Panc1 (cell line): Measurements from ENCODE around the gene FAM234B. TPM values are rescaled to one million over a fixed set of nuclear protein-coding genes. Genes with fewer than 3 reads are reported as not detected.

ENCODE experiments used
- ATAC-seq: fragments of 200-7000 bp; cut with Tn5 transposase; 2 replicates; pipeline ENCODE4 v1.9.1; 2020; ENCODE audit warnings: mild to moderate bottlenecking, moderate library complexity
- BruUV-seq: library from RNA; stranded (reverse); fragments of 400-500 nt; replicated peaks from 2 replicates; lab custom pipeline; 2021; lab: Mats Ljungman, UMichigan
- CTCF ChIA-PET: fragments of 300-600 bp; sonication (Branson Sonifier 250); formaldehyde crosslinking; loops from one replicate; lab custom pipeline; 2022; ENCODE audit warnings: antibody characterized with exemption; lab: Charles Lee
- POLR2A ChIA-PET: fragments of 300-600 bp; sonication (Branson Sonifier 250); formaldehyde crosslinking; loops from one replicate; lab custom pipeline; 2022; ENCODE audit warnings: antibody characterized with exemption; lab: Charles Lee
- DNase-seq: peaks from one replicate; pipeline ENCODE4 v3.0.0-alpha.2; 2010; ENCODE audit warnings: low read depth, low spot score
- H3K27ac ChIP-seq: 2 replicates; pipeline ENCODE4 v1.5.1; 2011; ENCODE audit warnings: mild to moderate bottlenecking, low read length, inconsistent platforms
- H3K27me3 ChIP-seq: fragments of 200-500 bp; sonication (Bioruptor generic); 2 replicates; pipeline ENCODE4 v1.6.0; 2014; ENCODE audit warnings: low read length, inconsistent platforms; ENCODE audit not compliant: control insufficient read depth, insufficient read depth
- H3K36me3 ChIP-seq: fragments of 200-500 bp; sonication (Bioruptor generic); 2 replicates; pipeline ENCODE4 v1.5.1; 2014; ENCODE audit warnings: inconsistent platforms, mild to moderate bottlenecking, low read length, moderate library complexity; ENCODE audit not compliant: control insufficient read depth, insufficient read depth
- H3K4me1 ChIP-seq: 2 replicates; pipeline ENCODE4 v1.5.1; 2011; ENCODE audit warnings: inconsistent platforms, mild to moderate bottlenecking, low read length, moderate library complexity; ENCODE audit not compliant: control insufficient read depth, insufficient read depth
- H3K4me3 ChIP-seq, 2 experiments: 2 replicates each; pipeline ENCODE4 v1.5.1; 2011 to 2012; ENCODE audit warnings: low read depth in 2 of 2, low read length in 2 of 2, mild to moderate bottlenecking in 2 of 2, inconsistent platforms in 1 of 2, moderate library complexity in 1 of 2
- H3K9me3 ChIP-seq: fragments of 200-500 bp; sonication (Bioruptor generic); 2 replicates; pipeline ENCODE4 v1.5.1; 2014; ENCODE audit warnings: low read depth, mild to moderate bottlenecking, inconsistent platforms, low read length, moderate library complexity; ENCODE audit not compliant: control insufficient read depth, insufficient read depth
- CTCF ChIP-seq: fragments of 450-650 bp; IDR thresholded peaks from 2 replicates; pipeline ENCODE4 v1.5.1; 2017; ENCODE audit warnings: mild to moderate bottlenecking
- POLR2AphosphoS5 ChIP-seq: IDR thresholded peaks from 2 replicates; pipeline ENCODE4 v1.6.1; 2012; ENCODE audit warnings: mild to moderate bottlenecking, low read depth, low read length, moderate library complexity
- REST ChIP-seq, 2 experiments: IDR thresholded peaks; 2 replicates each; pipeline ENCODE4 v1.6.1; 2011 to 2012; ENCODE audit warnings: low read depth in 2 of 2, control low read depth in 1 of 2, low read length in 1 of 2, mild to moderate bottlenecking in 1 of 2, moderate library complexity in 1 of 2; ENCODE audit not compliant: insufficient read depth in 1 of 2
- SIN3A ChIP-seq: IDR thresholded peaks from 2 replicates; pipeline ENCODE4 v1.6.1; 2012; ENCODE audit warnings: low read depth, mild to moderate bottlenecking, low read length, moderate library complexity, borderline replicate concordance; ENCODE audit not compliant: insufficient read depth
- TCF7L2 ChIP-seq: IDR thresholded peaks from 2 replicates; pipeline ENCODE4 v1.6.1; 2011; ENCODE audit warnings: mild to moderate bottlenecking, low read depth, low read length, inconsistent platforms
- in situ Hi-C: cut with HindIII; loops from 2 replicates; pipeline ENCODE4 v1.10.0; 2016; ENCODE audit warnings: low sequenced_read_pairs, low pct_unique_long_range_greater_than_20kb
- intact Hi-C: fragments of 100-400 bp; cut with micrococcal nuclease; formaldehyde crosslinking; loops from one replicate; pipeline ENCODE4 v1.10.0; 2022; ENCODE audit not compliant: unreplicated experiment
- total RNA-seq: library from RNA; stranded (reverse); gene quantifications from one replicate; pipeline ENCODE4 v1.2.1, GENCODE V29; 2021; ENCODE audit not compliant: unreplicated experiment

The FAM234B gene
- total RNA-seq, 1 experiment from 2014 or later, result 5.4 TPM

GRCh38 chr12:13011098-13011497, 33.1 kb upstream of the FAM234B start:
- H3K9me3 ChIP-seq, result no peaks in the 10 kb centered on the region
- no peak overlapping the region for H3K4me3 ChIP-seq
- H3K27me3 ChIP-seq, result no peaks in the 10 kb centered on the region
- no peak overlapping the region for H3K27ac ChIP-seq
- BruUV-seq, result no TSS peak
- in situ Hi-C loops (no loop called here), intact Hi-C loops (no loop called here)
- CTCF ChIA-PET, result no interaction called here
- TF ChIP-seq REST (IDR thresholded peaks at IDR 0.05; ENCODE audit: insufficient read depth in 1 of 2, low read depth in 2 of 2, low read length in 1 of 2), result no peak
- TF ChIP-seq SIN3A, result no peak
- TF ChIP-seq TCF7L2, result no peak
- no peak for TF ChIP-seq POLR2AphosphoS5
- H3K4me1 ChIP-seq, result no peaks in the 10 kb centered on the region
- POLR2A ChIA-PET, result no interaction called here
- DNase-seq, result no peak
- H3K36me3 ChIP-seq, result no peaks in the 10 kb centered on the region
- ATAC-seq, result no peak

- in situ Hi-C loops, result no loop called here
- intact Hi-C loops, result no loop called here
- DNase-seq, result no peak
- ChIA-PET CTCF (no interaction called here), POLR2A (no interaction called here)
- no peak for ATAC-seq
- BruUV-seq, result no TSS peak
- H3K27me3 ChIP-seq, result no peaks in the 10 kb centered on the region
- H3K27ac ChIP-seq, result no peak overlapping the region
- no peaks in the 10 kb centered on the region for H3K36me3 ChIP-seq
- no peaks in the 10 kb centered on the region for H3K9me3 ChIP-seq
- TF ChIP-seq CTCF (no peak), SIN3A (no peak), TCF7L2 (no peak), REST (IDR thresholded peaks at IDR 0.05; ENCODE audit: insufficient read depth in 1 of 2, low read depth in 2 of 2, low read length in 1 of 2) (no peak), POLR2AphosphoS5 (no peak)
- H3K4me3 ChIP-seq, result no peak overlapping the region
- no peaks in the 10 kb centered on the region; the same call in 1 of the 2 replicates for H3K4me1 ChIP-seq
Observed at GRCh38 chr12:13022851-13023271, 21.3 kb upstream of the FAM234B start.
